ENCODE measurements around the gene VPS11. TPM values are rescaled to one million over a fixed set of nuclear protein-coding genes. Genes with fewer than 3 reads are reported as not detected.
A peak's percentile ranks its signal among the peaks of the same experiment; 100 is the strongest.

Gene VPS11
- total RNA-seq, 2 donors from 2014 or later = 17.6 to 50.1 TPM

DNA sequence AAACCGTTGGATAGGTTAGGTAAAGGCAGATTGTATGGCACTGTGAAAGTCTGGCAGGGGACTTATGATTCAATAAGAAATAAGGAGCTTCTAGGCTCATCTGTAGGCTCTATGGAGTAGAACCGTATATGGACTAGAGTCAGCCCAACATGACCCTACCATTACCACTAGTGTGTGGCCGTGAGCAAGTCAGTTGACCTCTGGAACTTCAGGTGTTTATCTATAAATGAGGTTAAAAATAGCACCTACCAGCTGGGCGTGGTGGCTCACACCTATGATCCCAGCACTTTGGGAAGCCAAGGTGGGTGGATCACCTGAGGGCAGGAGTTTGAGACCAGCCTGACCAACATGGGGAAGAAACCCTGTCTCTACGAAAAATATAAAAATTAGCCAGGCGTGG is 58.2 kb downstream of the VPS11 start:
- no peak for ATAC-seq
- no peak overlapping the region for H3K4me3 ChIP-seq
- no peak for TF ChIP-seq POLR2A (IDR thresholded peaks at IDR 0.05)
- TF ChIP-seq CTCF (IDR thresholded peaks at IDR 0.05) = no peak

DNA sequence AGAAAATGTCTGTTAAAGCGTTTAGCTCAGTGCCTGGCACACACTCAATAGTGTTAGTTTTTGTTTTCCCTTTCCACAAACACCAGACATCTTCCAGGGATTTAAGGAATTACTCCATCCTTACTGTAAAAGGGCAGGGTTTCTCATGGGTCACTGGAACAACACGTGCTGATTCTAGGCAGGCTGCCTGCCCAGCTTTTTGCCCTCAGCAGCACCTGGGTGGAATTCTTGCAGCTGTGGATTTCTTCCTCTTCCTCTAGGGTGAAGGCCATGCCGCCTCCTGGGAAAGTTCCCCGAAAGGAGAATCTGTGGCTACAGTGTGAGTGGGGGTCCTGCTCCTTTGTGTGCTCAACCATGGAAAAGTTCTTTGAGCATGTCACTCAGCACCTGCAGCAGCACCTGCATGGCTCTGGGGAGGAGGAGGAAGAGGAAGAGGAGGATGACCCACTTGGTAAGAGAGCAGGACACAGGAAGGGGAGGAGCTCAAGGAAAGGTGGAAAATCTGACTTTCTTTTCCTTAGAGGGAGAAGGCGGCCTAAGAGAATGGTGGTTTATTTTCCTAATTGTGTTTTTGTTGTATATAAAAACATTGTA is 59.2 kb downstream of the VPS11 start:
- H3K4me1 ChIP-seq = peaks cover 31% of the 10 kb centered on the region
- H3K27ac ChIP-seq = peak overlapping the region in 2 of 4 donors; percentile 41 to 46
- H3K27me3 ChIP-seq = no peaks in the 10 kb centered on the region
- no peaks in the 10 kb centered on the region for H3K9me3 ChIP-seq
- DNase-seq = peak in 3 of 4 donors; percentile 35 to 59 (median 40)
- H3K36me3 ChIP-seq (replicated peaks in 1 of 2; ENCODE audit: insufficient read depth in 1 of 2, low read depth in 2 of 2) = peaks cover under 1 to 17% of the 10 kb centered on the region in 2 donors
- no peak overlapping the region for H3K4me3 ChIP-seq
- TF ChIP-seq CTCF (IDR thresholded peaks at IDR 0.05) (no peak), POLR2A (IDR thresholded peaks at IDR 0.05) (no peak)
- intact Hi-C loops (cut with DNase I) = no loop called here
- 35 to 36% methylated on average over 5 of the region's 5 CpGs for WGBS, 2 donors
- peak; percentile 56 for ATAC-seq

More for the DNA sequence above, 58.2 kb downstream of the VPS11 start:
- Histone ChIP-seq H3K9me3 (no peaks in the 10 kb centered on the region), H3K36me3 (replicated peaks in 1 of 2; ENCODE audit: insufficient read depth in 1 of 2, low read depth in 2 of 2) (peaks cover 0 to 8% of the 10 kb centered on the region in 2 donors), H3K4me1 (peaks cover 32% of the 10 kb centered on the region), H3K27me3 (no peaks in the 10 kb centered on the region), H3K27ac (peak overlapping the region in 2 of 4 donors; percentile 41 to 46)
- intact Hi-C loops (cut with DNase I) = no loop called here
- peak in 2 of 4 donors; percentile 18 to 40 for DNase-seq
- WGBS, 2 donors = 52 to 55% methylated on average over 6 of the region's 6 CpGs

DNA sequence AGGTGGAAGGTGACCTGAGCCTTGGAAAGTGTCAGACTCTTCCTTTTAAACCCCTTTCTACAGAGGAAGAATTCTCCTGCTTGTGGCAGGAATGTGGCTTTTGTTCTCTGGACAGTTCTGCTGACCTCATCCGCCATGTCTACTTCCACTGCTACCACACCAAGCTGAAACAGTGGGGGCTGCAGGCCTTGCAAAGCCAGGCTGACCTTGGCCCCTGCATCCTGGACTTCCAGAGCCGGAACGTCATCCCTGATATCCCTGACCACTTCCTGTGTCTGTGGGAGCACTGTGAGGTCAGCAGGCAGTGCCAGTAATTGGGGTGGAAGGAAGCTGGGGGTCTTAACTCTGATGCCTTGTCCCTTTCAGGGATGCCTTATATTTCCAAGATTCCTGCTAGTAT is 63.0 kb downstream of the VPS11 start:
- no peak for TF ChIP-seq POLR2A (IDR thresholded peaks at IDR 0.05)
- TF ChIP-seq CTCF (IDR thresholded peaks at IDR 0.05) = no peak
- Histone ChIP-seq H3K27me3 (no peaks in the 10 kb centered on the region), H3K4me1 (peaks cover 14% of the 10 kb centered on the region), H3K36me3 (replicated peaks in 1 of 2; ENCODE audit: insufficient read depth in 1 of 2, low read depth in 2 of 2) (peaks cover 10 to 31% of the 10 kb centered on the region in 2 donors), H3K4me3 (no peak overlapping the region), H3K9me3 (no peaks in the 10 kb centered on the region), H3K27ac (no peak overlapping the region)
- ATAC-seq (no peak), DNase-seq (no peak)
- WGBS, 2 donors = 75 to 84% methylated on average over 3 of the region's 3 CpGs
- intact Hi-C loops (cut with DNase I) = no loop called here

Small RNA genes lying within 50 kb of the gene (microRNA-seq; reads per million reads assigned to microRNA genes)
- 0 reads per million in 2 donors for gene MIR3656 (ENCODE audit: borderline number of aligned reads in 2 of 2, borderline replicate concordance in 2 of 2)

Other genes starting within 250 kb of the VPS11 start
- gene CXCR5, start 183.9 kb upstream of the VPS11 start, total RNA-seq = not detected
- gene BCL9L, start 141.9 kb upstream of the VPS11 start, total RNA-seq = 10 to 100 TPM; 13.2 to 16.5 TPM
- gene UPK2, start 111.5 kb upstream of the VPS11 start, total RNA-seq = not detected
- gene FOXR1, start 96.1 kb upstream of the VPS11 start, total RNA-seq = not detected
- 10 to 100 TPM; 68.7 to 95.9 TPM for gene CENATAC, start 69.7 kb upstream of the VPS11 start, total RNA-seq
- 1,000 to 10,000 TPM in 1 of 2 donors, 100 to 1,000 TPM in 1; 824 to 1,261 TPM for gene RPS25, start 49.5 kb upstream of the VPS11 start, total RNA-seq
- 10 to 100 TPM; 26.2 to 39.9 TPM for gene TRAPPC4, start 49.1 kb upstream of the VPS11 start, total RNA-seq
- gene SLC37A4, start 36.9 kb upstream of the VPS11 start, total RNA-seq = 10 to 100 TPM; 64.6 to 90.3 TPM
- gene HYOU1, start 10.6 kb upstream of the VPS11 start, total RNA-seq = 100 to 1,000 TPM; 121 to 218 TPM
- 10 to 100 TPM in 1 of 2 donors, 1 to 10 TPM in 1; 7.6 to 16.1 TPM for gene HMBS, start 17.1 kb downstream of the VPS11 start, total RNA-seq
- gene DPAGT1, start 34.0 kb downstream of the VPS11 start, total RNA-seq = 10 to 100 TPM; 26.7 to 62.6 TPM
- 10 to 100 TPM in 1 of 2 donors, 1 to 10 TPM in 1; 5.4 to 20.8 TPM for gene C2CD2L, start 39.5 kb downstream of the VPS11 start, total RNA-seq
- gene HINFP, start 53.8 kb downstream of the VPS11 start, total RNA-seq = 10 to 100 TPM; 11.9 to 28.3 TPM
- under 1 TPM in 1 of 2 donors, not detected in 1; 0.33 TPM for gene ABCG4, start 81.2 kb downstream of the VPS11 start, total RNA-seq
- 10 to 100 TPM in 1 of 2 donors, 1 to 10 TPM in 1; 9.3 to 30.7 TPM for gene NLRX1, start 100.9 kb downstream of the VPS11 start, total RNA-seq
- gene NHERF4, start 117.7 kb downstream of the VPS11 start, total RNA-seq = 1 to 10 TPM in 1 of 2 donors, not detected in 1; 3.6 TPM
- gene CBL, start 138.5 kb downstream of the VPS11 start, total RNA-seq = 1 to 10 TPM; 3.0 to 6.5 TPM
- gene MCAM, start 249.3 kb downstream of the VPS11 start, total RNA-seq = 100 to 1,000 TPM in 1 of 2 donors, 10 to 100 TPM in 1; 75.0 to 205 TPM